B cell (primary cell): ENCODE data around the gene ATAD3C.

ENCODE experiments used
- CTCF ChIP-seq: fragments of 200-600 bp; IDR thresholded peaks from one replicate; pipeline ENCODE4 v1.8.0; 2022; ENCODE audit warnings: antibody characterized with exemption, mild to moderate bottlenecking
- EZH2 ChIP-seq: IDR thresholded peaks from 2 replicates; pipeline ENCODE4 v1.6.1; 2012; ENCODE audit warnings: borderline replicate concordance, low read depth, mild to moderate bottlenecking, moderate library complexity, low read length; ENCODE audit not compliant: insufficient read depth, poor library complexity, severe bottlenecking

DNA sequence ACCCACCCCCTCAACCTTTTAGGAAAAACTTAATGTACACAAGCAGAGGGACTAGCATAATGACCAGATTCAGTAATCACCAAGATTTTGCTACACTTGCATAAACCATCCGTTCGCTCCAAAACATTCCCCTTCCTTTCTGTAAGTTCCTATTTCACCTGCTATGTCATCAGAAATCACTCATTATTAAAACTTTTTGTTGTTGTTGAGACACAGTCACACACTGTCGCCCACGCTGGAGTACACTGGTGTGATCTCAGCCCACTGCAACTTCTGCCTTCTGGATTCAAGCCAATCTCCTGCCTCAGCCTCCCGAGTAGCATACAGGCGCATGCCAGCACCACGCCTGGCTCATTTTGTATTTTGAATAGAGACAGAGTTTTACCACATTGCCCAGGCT, 45.8 kb upstream of the ATAD3C start:
- TF ChIP-seq CTCF (no peak), EZH2 (no peak)
